Measurements from ENCODE around the gene CDK2AP2. TPM values are rescaled to one million over a fixed set of nuclear protein-coding genes. Genes with fewer than 3 reads are reported as not detected.

Gene CDK2AP2
- total RNA-seq, 2 donors from 2014 or later = 56.7 to 59.4 TPM

GRCh38 chr11:67470337-67471002, 37.5 kb downstream of the CDK2AP2 start:
- no peak for TF ChIP-seq POLR2A (IDR thresholded peaks at IDR 0.05)
- TF ChIP-seq CTCF (IDR thresholded peaks at IDR 0.05) = no peak
- H3K36me3 ChIP-seq (replicated peaks in 1 of 2; ENCODE audit: insufficient read depth in 1 of 2, low read depth in 2 of 2) = no peaks in the 10 kb centered on the region
- 82 to 85% methylated on average over 8 of the region's 8 CpGs for WGBS, 2 donors
- H3K4me3 ChIP-seq = no peak overlapping the region
- H3K27ac ChIP-seq = no peak overlapping the region
- H3K9me3 ChIP-seq = no peaks in the 10 kb centered on the region
- ATAC-seq (no peak), DNase-seq (no peak)
- H3K27me3 ChIP-seq = no peaks in the 10 kb centered on the region
- H3K4me1 ChIP-seq = peaks cover 37% of the 10 kb centered on the region
- intact Hi-C loops (cut with DNase I) = no loop called here

DNA sequence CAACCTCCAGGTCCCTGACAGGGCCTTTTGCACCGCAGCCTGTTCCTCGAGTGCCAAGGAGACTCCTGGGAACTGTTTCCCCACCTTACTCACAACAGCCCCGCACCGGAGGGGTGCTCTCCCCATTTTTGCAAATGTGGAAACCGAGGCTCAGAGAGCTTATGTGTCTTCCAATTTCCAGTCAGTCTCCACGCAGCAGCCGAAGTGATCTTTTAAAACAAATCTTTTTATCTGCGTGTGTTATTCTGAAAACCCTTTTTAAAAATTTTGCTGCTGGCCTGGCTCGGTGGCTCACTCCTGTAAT, 38.5 kb downstream of the CDK2AP2 start:
- H3K9me3 ChIP-seq = no peaks in the 10 kb centered on the region
- H3K4me1 ChIP-seq = peaks cover 44% of the 10 kb centered on the region
- H3K4me3 ChIP-seq = peak overlapping the region in 1 of 2 donors; percentile 8
- TF ChIP-seq POLR2A (IDR thresholded peaks at IDR 0.05) = no peak
- TF ChIP-seq CTCF (IDR thresholded peaks at IDR 0.05) = no peak
- ATAC-seq (no peak), DNase-seq (no peak)
- 8 to 10% methylated on average over 7 to 9 of the region's 9 CpGs for WGBS, 2 donors
- H3K36me3 ChIP-seq (replicated peaks in 1 of 2; ENCODE audit: insufficient read depth in 1 of 2, low read depth in 2 of 2) = no peaks in the 10 kb centered on the region
- no peaks in the 10 kb centered on the region for H3K27me3 ChIP-seq
- intact Hi-C loops (cut with DNase I) = no loop called here
- H3K27ac ChIP-seq = peak overlapping the region; percentile 57 to 93 (median 84)

GRCh38 chr11:67468759-67469507, 39.0 kb downstream of the CDK2AP2 start, which contains the start of gene TMEM134:
Gene TMEM134 (minus strand): TSS chr11:67469251. CDS start chr11:67469192, 59 bp downstream.
- DNase-seq (peak; percentile 91 to 95 (median 92)), ATAC-seq (peak; percentile 84)
- 0% methylated on average over 2 to 64 of the region's 76 CpGs for WGBS, 2 donors
- H3K4me3 ChIP-seq = peak within 1 kb of the TSS; percentile 85 to 89
- no peaks in the 10 kb centered on the region for H3K36me3 ChIP-seq (replicated peaks in 1 of 2; ENCODE audit: insufficient read depth in 1 of 2, low read depth in 2 of 2)
- no peaks in the 10 kb centered on the region for H3K27me3 ChIP-seq
- H3K4me1 ChIP-seq = peaks cover 49% of the 10 kb centered on the region
- H3K9me3 ChIP-seq = no peaks in the 10 kb centered on the region
- TF ChIP-seq CTCF (IDR thresholded peaks at IDR 0.05) = peak; percentile 18 to 66 (median 48)
- peak; percentile 83 to 95 (median 92) for TF ChIP-seq POLR2A (IDR thresholded peaks at IDR 0.05)
- intact Hi-C loops (cut with DNase I) = no loop called here
- H3K27ac ChIP-seq = peak within 1 kb of the TSS; percentile 82 to 93 (median 87)

DNA sequence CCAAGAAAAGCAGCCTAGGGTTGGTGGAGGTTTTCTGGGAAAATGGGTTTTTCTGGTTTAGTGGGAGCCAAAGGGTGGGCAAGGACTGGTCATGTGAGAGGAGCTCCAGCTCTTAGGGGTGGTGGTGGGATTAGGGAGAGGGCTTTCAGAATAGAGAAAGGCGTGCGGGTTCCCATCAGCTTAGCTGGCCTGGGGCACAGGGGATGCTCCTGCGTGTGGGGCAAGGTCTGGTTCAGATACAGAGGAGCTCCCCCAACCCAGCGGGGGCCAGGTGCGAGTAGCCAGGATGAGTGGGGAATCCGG, 39.6 kb downstream of the CDK2AP2 start:
- Histone ChIP-seq H3K4me3 (peak overlapping the region; percentile 85 to 89), H3K27me3 (no peaks in the 10 kb centered on the region), H3K9me3 (no peaks in the 10 kb centered on the region), H3K4me1 (peaks cover 54% of the 10 kb centered on the region), H3K36me3 (replicated peaks in 1 of 2; ENCODE audit: insufficient read depth in 1 of 2, low read depth in 2 of 2) (no peaks in the 10 kb centered on the region), H3K27ac (peak overlapping the region; percentile 82 to 93 (median 87))
- ATAC-seq (peak; percentile 1), DNase-seq (no peak)
- TF ChIP-seq CTCF (IDR thresholded peaks at IDR 0.05) = no peak
- no peak for TF ChIP-seq POLR2A (IDR thresholded peaks at IDR 0.05)
- WGBS, 2 donors = 1% methylated on average over 6 of the region's 6 CpGs; no CpG with 5 or more reads in 1 of the 2 donors
- intact Hi-C loops (cut with DNase I) = no loop called here

Data from body of pancreas (tissue), 4 donors.